Aorta (tissue), 5 donors: Measurements from ENCODE around the gene ZNHIT6. TPM values are rescaled to one million over a fixed set of nuclear protein-coding genes. Genes with fewer than 3 reads are reported as not detected.

Experiments
- ATAC-seq: fragments of 200-7000 bp; cut with Tn5 transposase; one replicate; pipeline ENCODE4 v1.9.1; 2022; ENCODE audit warnings: moderate library complexity; ENCODE audit not compliant: low FRiP score
- DNase-seq, 2 donors: peaks; one replicate each; pipeline ENCODE4 v3.0.0-alpha.2; 2020
- H3K27ac ChIP-seq, 2 donors: one replicate each; pipeline ENCODE4 v1.5.1; 2013; ENCODE audit warnings: low read length in 2 of 2, mild to moderate bottlenecking in 2 of 2, moderate library complexity in 2 of 2, control low read depth in 1 of 2, inconsistent platforms in 1 of 2, low read depth in 1 of 2
- H3K27me3 ChIP-seq, 2 donors: one replicate each; pipeline ENCODE4 v1.6.1; 2013; ENCODE audit warnings: control low read depth in 1 of 2, low read length in 1 of 2, mild to moderate bottlenecking in 1 of 2, moderate library complexity in 1 of 2; ENCODE audit not compliant: insufficient read depth in 2 of 2, control insufficient read depth in 1 of 2
- H3K36me3 ChIP-seq, 2 donors: one replicate each; pipeline ENCODE4 v1.6.1; 2013; ENCODE audit warnings: control low read depth in 1 of 2, low read length in 1 of 2, mild to moderate bottlenecking in 1 of 2; ENCODE audit not compliant: insufficient read depth in 2 of 2, control insufficient read depth in 1 of 2
- H3K4me1 ChIP-seq, 2 donors: one replicate each; pipeline ENCODE4 v1.6.1; 2013; ENCODE audit warnings: low read length in 2 of 2, control low read depth in 1 of 2, mild to moderate bottlenecking in 1 of 2, moderate library complexity in 1 of 2; ENCODE audit not compliant: insufficient read depth in 2 of 2, control insufficient read depth in 1 of 2
- H3K4me3 ChIP-seq, 2 donors: one replicate each; pipeline ENCODE4 v1.5.1; 2013; ENCODE audit warnings: low read length in 2 of 2, control low read depth in 1 of 2, mild to moderate bottlenecking in 1 of 2
- H3K9me3 ChIP-seq: one replicate; pipeline ENCODE4 v1.6.1; 2013; ENCODE audit warnings: mild to moderate bottlenecking, low read length; ENCODE audit not compliant: control insufficient read depth
- WGBS, 2 donors: extraction: QIAGEN DNeasy Blood & Tissue Kit; methylation state at CpG; one replicate each; pipeline ENCODE4 v1.1.7; 2013; 5-methylcytosine and 5-hydroxymethylcytosine counted together
- intact Hi-C, 2 donors: fragments of 100-400 bp; cut with DNase I; formaldehyde crosslinking; loops; one replicate each; pipeline versions ENCODE4 v1.14.2 to v1.15.0; 2022
- polyA plus RNA-seq, 2 donors: library from polyadenylated mRNA; stranded (reverse); fragments of 200-250 nt; gene quantifications; one replicate each; pipeline ENCODE4 v1.2.3, GENCODE V29; 2013
- total RNA-seq, 2 donors: library from RNA; stranded (reverse); fragmentation: NEBNext Ultra II Directional; extraction: Animal tissue kit (Norgen Biotek cat#: 25700); gene quantifications; one replicate each; pipeline ENCODE4 v1.2.1, GENCODE V29; 2021
- donor health status: healthy with polysubstance abuse.
- donor health status: Bipolar disorder and iron deficiency.
- donor health status: DM: no; HTN: no; CAD: no.
- donor health status: DM: no; HTN: no; CAD: no.
- donor health status: DM: yes; HTN: yes; CAD: no.

The ZNHIT6 gene
- total and polyA plus RNA-seq, 4 donors: 12.6 to 23.8 (median 15.9) TPM

DNA sequence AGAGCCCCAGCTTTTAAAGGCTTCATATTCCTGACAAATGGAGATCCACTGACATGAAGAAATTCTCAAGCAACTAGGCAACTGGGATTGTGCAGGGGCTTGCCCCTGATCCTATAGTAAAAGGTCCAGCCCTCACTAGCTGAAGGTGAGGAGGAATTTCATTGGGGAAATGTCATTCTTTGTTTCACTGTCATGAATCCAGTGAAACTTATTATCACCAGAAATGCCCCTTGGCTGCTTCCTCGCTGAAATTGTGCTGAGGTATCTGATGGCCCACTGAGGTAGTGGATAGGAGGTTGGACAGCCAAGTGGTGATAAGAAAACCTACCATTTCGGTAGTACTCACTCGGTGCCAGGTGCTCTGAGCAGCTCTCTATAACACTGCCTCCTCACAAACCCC, 91.5 kb downstream of the ZNHIT6 start:
- no peak for ATAC-seq
- Histone ChIP-seq H3K4me1 (peaks cover 0 to 2% of the 10 kb centered on the region in 2 donors), H3K36me3 (no peaks in the 10 kb centered on the region), H3K27ac (peak overlapping the region in 1 of 2 donors; percentile 23), H3K4me3 (no peak overlapping the region), H3K27me3 (no peaks in the 10 kb centered on the region), H3K9me3 (no peaks in the 10 kb centered on the region)
- DNase-seq: no peak
- 94 to 98% methylated on average over 3 of the region's 3 CpGs for WGBS, 2 donors
- intact Hi-C loops: no loop called here

GRCh38 chr1:85616364-85616705, 91.9 kb downstream of the ZNHIT6 start:
- no peaks in the 10 kb centered on the region for H3K9me3 ChIP-seq
- H3K27me3 ChIP-seq: no peaks in the 10 kb centered on the region
- H3K27ac ChIP-seq: peak overlapping the region in 1 of 2 donors; percentile 22
- H3K36me3 ChIP-seq: no peaks in the 10 kb centered on the region
- ATAC-seq (no peak), DNase-seq (no peak)
- intact Hi-C loops: no loop called here
- 47 to 51% methylated on average over 11 of the region's 11 CpGs for WGBS, 2 donors
- no peak overlapping the region for H3K4me3 ChIP-seq
- H3K4me1 ChIP-seq: peaks cover 1 to 2% of the 10 kb centered on the region in 2 donors

GRCh38 chr1:85615586-85616363, 92.5 kb downstream of the ZNHIT6 start:
- Histone ChIP-seq H3K4me3 (no peak overlapping the region), H3K4me1 (peaks cover 2 to 4% of the 10 kb centered on the region in 2 donors), H3K27ac (peak overlapping the region in 1 of 2 donors; percentile 10), H3K27me3 (no peaks in the 10 kb centered on the region), H3K9me3 (no peaks in the 10 kb centered on the region), H3K36me3 (no peaks in the 10 kb centered on the region)
- intact Hi-C loops: no loop called here
- DNase-seq (peak in 1 of 2 donors; percentile 45), ATAC-seq (no peak)
- 30 to 34% methylated on average over 47 to 49 of the region's 49 CpGs for WGBS, 2 donors

- WGBS, 2 donors: 8 to 20% methylated on average over 6 of the region's 6 CpGs
- DNase-seq (no peak), ATAC-seq (peak; percentile 49)
- no peaks in the 10 kb centered on the region for H3K27me3 ChIP-seq
- H3K4me1 ChIP-seq: peaks cover 2 to 4% of the 10 kb centered on the region in 2 donors
- H3K27ac ChIP-seq: peak overlapping the region; percentile 46 to 70
- H3K36me3 ChIP-seq: no peaks in the 10 kb centered on the region
- intact Hi-C loops: no loop called here
- H3K9me3 ChIP-seq: no peaks in the 10 kb centered on the region
- no peak overlapping the region for H3K4me3 ChIP-seq
These were observed 95.4 kb downstream of the ZNHIT6 start for GRCh38 chr1:85612704-85613361.

DNA sequence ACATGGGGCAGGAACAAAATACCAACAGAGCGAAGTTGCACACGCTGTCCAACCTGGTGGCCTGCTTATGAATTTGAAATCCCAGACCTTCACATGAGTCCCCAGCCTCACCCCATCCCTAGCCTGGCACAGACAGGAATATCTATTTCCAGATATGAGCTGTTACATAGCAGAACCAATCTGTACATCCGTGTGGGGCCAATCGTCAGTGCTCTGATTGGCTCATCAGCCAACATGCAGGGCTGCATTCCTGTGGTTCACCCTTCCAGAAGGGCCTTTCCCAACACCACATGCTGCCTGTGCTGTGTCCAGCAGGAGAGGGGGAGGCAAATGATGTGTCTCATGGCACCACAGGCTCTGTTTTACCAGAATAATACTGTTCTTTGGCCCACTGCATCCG, 96.4 kb downstream of the ZNHIT6 start:
- 65 to 67% methylated on average over 5 of the region's 5 CpGs for whole genome bisulfite sequencing, 2 donors
- peak; percentile 79 for ATAC-seq
- H3K9me3 ChIP-seq: no peaks in the 10 kb centered on the region
- intact Hi-C loops: no loop called here
- peak overlapping the region; percentile 12 to 48 for H3K27ac ChIP-seq
- no peak overlapping the region for H3K4me3 ChIP-seq
- peak in 1 of 2 donors; percentile 75 for DNase-seq
- H3K4me1 ChIP-seq: peaks cover 2 to 4% of the 10 kb centered on the region in 2 donors
- no peaks in the 10 kb centered on the region for H3K36me3 ChIP-seq
- H3K27me3 ChIP-seq: no peaks in the 10 kb centered on the region

DNA sequence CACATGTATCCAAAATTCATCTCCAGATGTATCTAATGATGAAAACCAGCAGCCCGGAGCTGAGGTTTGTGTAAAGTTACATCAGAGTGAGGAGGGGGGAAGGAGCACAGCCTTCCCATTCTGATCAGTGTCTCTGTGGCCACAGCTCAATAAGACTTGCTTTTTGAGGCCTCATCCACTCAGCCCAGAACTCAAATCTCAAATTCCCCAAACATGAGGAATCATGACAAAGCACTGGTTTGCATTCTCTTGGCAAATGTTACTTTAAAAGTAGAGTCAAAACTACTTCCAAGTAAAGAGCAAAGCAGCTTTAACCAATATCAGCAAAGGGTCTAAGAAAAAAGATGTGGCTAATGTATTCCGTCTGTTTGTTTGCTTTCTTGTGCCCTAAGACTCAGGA, 96.8 kb downstream of the ZNHIT6 start:
- 65% methylated on average over 2 of the region's 2 CpGs for WGBS, 2 donors
- no peak for ATAC-seq
- H3K4me1 ChIP-seq: peaks cover 2 to 4% of the 10 kb centered on the region in 2 donors
- DNase-seq: no peak
- no peaks in the 10 kb centered on the region for H3K27me3 ChIP-seq
- no peaks in the 10 kb centered on the region for H3K36me3 ChIP-seq
- no peaks in the 10 kb centered on the region for H3K9me3 ChIP-seq
- H3K4me3 ChIP-seq: no peak overlapping the region
- intact Hi-C loops: no loop called here
- H3K27ac ChIP-seq: peak overlapping the region in 1 of 2 donors; percentile 48

GRCh38 chr1:85609976-85610375, 98.3 kb downstream of the ZNHIT6 start:
- Histone ChIP-seq H3K4me3 (no peak overlapping the region), H3K4me1 (peaks cover 2 to 4% of the 10 kb centered on the region in 2 donors), H3K36me3 (no peaks in the 10 kb centered on the region), H3K27ac (no peak overlapping the region), H3K9me3 (no peaks in the 10 kb centered on the region), H3K27me3 (no peaks in the 10 kb centered on the region)
- ATAC-seq: no peak
- no peak for DNase-seq
- intact Hi-C loops: no loop called here

GRCh38 chr1:85608851-85609250, 99.4 kb downstream of the ZNHIT6 start:
- Histone ChIP-seq H3K9me3 (no peaks in the 10 kb centered on the region), H3K4me1 (peaks cover 2 to 4% of the 10 kb centered on the region in 2 donors), H3K27ac (no peak overlapping the region), H3K27me3 (no peaks in the 10 kb centered on the region), H3K36me3 (no peaks in the 10 kb centered on the region), H3K4me3 (no peak overlapping the region)
- ATAC-seq: no peak
- intact Hi-C loops: no loop called here
- DNase-seq: no peak
- WGBS, 2 donors: 91 to 100% methylated on average over 1 of the region's 1 CpG

GRCh38 chr1:85607921-85608265, 100.3 kb downstream of the ZNHIT6 start:
- DNase-seq: no peak
- no peaks in the 10 kb centered on the region for H3K9me3 ChIP-seq
- peaks cover 0 to 4% of the 10 kb centered on the region in 2 donors for H3K4me1 ChIP-seq
- H3K4me3 ChIP-seq: no peak overlapping the region
- no peak overlapping the region for H3K27ac ChIP-seq
- no peaks in the 10 kb centered on the region for H3K27me3 ChIP-seq
- WGBS, 2 donors: 95 to 96% methylated on average over 4 of the region's 4 CpGs
- intact Hi-C loops: no loop called here
- no peak for ATAC-seq
- no peaks in the 10 kb centered on the region for H3K36me3 ChIP-seq
